OCI-LY3 (cell line): ENCODE measurements around the gene PLPPR3.

Experiments used
- H2AFZ ChIP-seq: fragments of 200-600, 300-600 bp; shearing (Covaris generic); 2 replicates; pipeline ENCODE4 v1.6.0; 2014; ENCODE audit warnings: antibody characterized with exemption, low read depth, low read length
- H3K27ac ChIP-seq: fragments of 200-600, 300-600 bp; sonication (generic); 2 replicates; pipeline ENCODE4 v1.5.1; 2014; ENCODE audit warnings: mild to moderate bottlenecking, low read length, moderate library complexity, mixed read lengths
- H3K27me3 ChIP-seq: fragments of 200-600, 300-600 bp; sonication (generic); 2 replicates; pipeline ENCODE4 v1.6.1; 2014; ENCODE audit warnings: low read depth, low read length, mixed read lengths
- H3K36me3 ChIP-seq: fragments of 200-600, 300-600 bp; sonication (generic); replicated peaks from 2 replicates; pipeline ENCODE3; 2014; ENCODE audit warnings: low read depth, low read length, mixed read lengths
- H3K4me1 ChIP-seq: fragments of 300-600, 200-600 bp; sonication (generic); 2 replicates; pipeline ENCODE4 v1.6.1; 2014; ENCODE audit warnings: low read length, mixed read lengths
- H3K4me2 ChIP-seq: fragments of 200-600, 300-600 bp; sonication (generic); 2 replicates; pipeline ENCODE4 v1.6.1; 2014; ENCODE audit warnings: low read length, mixed read lengths
- H3K4me3 ChIP-seq: fragments of 300-600, 200-600 bp; sonication (generic); 2 replicates; pipeline ENCODE4 v1.5.1; 2014; ENCODE audit warnings: antibody characterized with exemption, mild to moderate bottlenecking, low read length, moderate library complexity
- H3K79me2 ChIP-seq: fragments of 300-600, 200-600 bp; shearing (Covaris generic); 2 replicates; pipeline ENCODE4 v1.6.1; 2014; ENCODE audit warnings: mild to moderate bottlenecking, low read length, mixed read lengths
- H3K9ac ChIP-seq: fragments of 300-600, 200-600 bp; shearing (Covaris generic); 2 replicates; pipeline ENCODE4 v1.6.0; 2014; ENCODE audit warnings: mild to moderate bottlenecking, low read length, moderate library complexity
- H3K9me3 ChIP-seq: fragments of 200-600, 300-600 bp; shearing (Covaris generic); 2 replicates; pipeline ENCODE4 v1.6.1; 2014; ENCODE audit warnings: low read length, mixed read lengths; ENCODE audit not compliant: insufficient read depth
- H4K20me1 ChIP-seq: fragments of 200-600, 300-600 bp; sonication (generic); 2 replicates; pipeline ENCODE4 v1.6.1; 2016; ENCODE audit warnings: low read length, mixed read lengths; ENCODE audit not compliant: insufficient read depth
- CTCF ChIP-seq: fragments of 200-600, 300-600 bp; sonication (generic); IDR thresholded peaks from 2 replicates; pipeline ENCODE4 v1.5.1; 2014; ENCODE audit warnings: antibody characterized with exemption, low read length, low read depth
- EZH2phosphoT487 ChIP-seq: fragments of 200-600 bp; shearing (Covaris generic); IDR thresholded peaks from 2 replicates; pipeline ENCODE4 v1.6.1; 2018; ENCODE audit warnings: antibody characterized with exemption, mixed run types, low read depth

The PLPPR3 gene

GRCh38 chr19:763869-764268, 57.9 kb downstream of the PLPPR3 start:
- no peak overlapping the region for H3K27ac ChIP-seq
- H3K4me2 ChIP-seq = no peak overlapping the region
- H3K79me2 ChIP-seq = no peaks in the 10 kb centered on the region
- H3K27me3 ChIP-seq = no peaks in the 10 kb centered on the region
- H3K4me1 ChIP-seq = no peaks in the 10 kb centered on the region
- no peaks in the 10 kb centered on the region for H3K9me3 ChIP-seq
- no peaks in the 10 kb centered on the region for H3K36me3 ChIP-seq
- no peak overlapping the region for H3K4me3 ChIP-seq
- H4K20me1 ChIP-seq = no peaks in the 10 kb centered on the region
- TF ChIP-seq CTCF = no peak
- TF ChIP-seq EZH2phosphoT487 = no peak
- no peak overlapping the region for H2AFZ ChIP-seq
- H3K9ac ChIP-seq = no peak overlapping the region

GRCh38 chr19:763181-763580, 58.6 kb downstream of the PLPPR3 start:
- H3K27ac ChIP-seq = no peak overlapping the region
- no peaks in the 10 kb centered on the region for H3K79me2 ChIP-seq
- no peaks in the 10 kb centered on the region for H3K9me3 ChIP-seq
- H3K4me1 ChIP-seq = no peaks in the 10 kb centered on the region
- H3K4me2 ChIP-seq = no peak overlapping the region
- H2AFZ ChIP-seq = no peak overlapping the region
- H3K27me3 ChIP-seq = no peaks in the 10 kb centered on the region
- H3K4me3 ChIP-seq = no peak overlapping the region
- TF ChIP-seq EZH2phosphoT487 = no peak
- TF ChIP-seq CTCF = no peak
- no peak overlapping the region for H3K9ac ChIP-seq
- no peaks in the 10 kb centered on the region for H4K20me1 ChIP-seq
- H3K36me3 ChIP-seq = no peaks in the 10 kb centered on the region
